Activated T-helper 1 cell treated with anti-CD3 and anti-CD28 coated beads, Interleukin-12 subunit alpha, Interleukin-12 subunit beta, Interleukin-2, Interleukin-4 antibody, amounts not matched to agents 30 ng/mL and 10 ng/mL and 1 ng/mL, durations not matched to agents 14 hours and 24 hours and 36 hours (primary cell): Measurements from ENCODE around the gene CEP164. TPM values are rescaled to one million over a fixed set of nuclear protein-coding genes. Genes with fewer than 3 reads are reported as not detected.

Experiments
- DNase-seq: peaks from one replicate; pipeline ENCODE4 v3.0.0; 2021; ENCODE audit warnings: low spot score
- H3K27ac Mint-ChIP-seq: one replicate; pipeline ENCODE4 v1.8.0; 2021; ENCODE audit warnings: mild to moderate bottlenecking, mixed read lengths
- H3K27me3 Mint-ChIP-seq: one replicate; pipeline ENCODE4 v1.8.0; 2022; ENCODE audit warnings: mild to moderate bottlenecking, moderate library complexity, mixed read lengths; ENCODE audit not compliant: insufficient read depth
- H3K36me3 Mint-ChIP-seq: one replicate; pipeline ENCODE4 v1.8.0; 2021; ENCODE audit warnings: low read depth, mixed read lengths
- H3K4me1 Mint-ChIP-seq: one replicate; pipeline ENCODE4 v1.8.0; 2021; ENCODE audit warnings: low read depth, mixed read lengths
- H3K4me3 Mint-ChIP-seq: one replicate; pipeline ENCODE4 v1.8.0; 2021; ENCODE audit warnings: mild to moderate bottlenecking, moderate library complexity, mixed read lengths
- H3K9me3 Mint-ChIP-seq: one replicate; pipeline ENCODE4 v1.8.0; 2021; ENCODE audit warnings: mixed read lengths
- intact Hi-C: fragments of 100-400 bp; cut with micrococcal nuclease; formaldehyde crosslinking; loops from one replicate; pipeline ENCODE4 v1.15.1; 2024
- total RNA-seq: library from RNA; stranded (reverse); gene quantifications from 2 replicates; pipeline ENCODE4 v1.2.3, GENCODE V29; 2022

Gene CEP164
- total RNA-seq, 1 donor from 2014 or later = 37.2 TPM

DNA sequence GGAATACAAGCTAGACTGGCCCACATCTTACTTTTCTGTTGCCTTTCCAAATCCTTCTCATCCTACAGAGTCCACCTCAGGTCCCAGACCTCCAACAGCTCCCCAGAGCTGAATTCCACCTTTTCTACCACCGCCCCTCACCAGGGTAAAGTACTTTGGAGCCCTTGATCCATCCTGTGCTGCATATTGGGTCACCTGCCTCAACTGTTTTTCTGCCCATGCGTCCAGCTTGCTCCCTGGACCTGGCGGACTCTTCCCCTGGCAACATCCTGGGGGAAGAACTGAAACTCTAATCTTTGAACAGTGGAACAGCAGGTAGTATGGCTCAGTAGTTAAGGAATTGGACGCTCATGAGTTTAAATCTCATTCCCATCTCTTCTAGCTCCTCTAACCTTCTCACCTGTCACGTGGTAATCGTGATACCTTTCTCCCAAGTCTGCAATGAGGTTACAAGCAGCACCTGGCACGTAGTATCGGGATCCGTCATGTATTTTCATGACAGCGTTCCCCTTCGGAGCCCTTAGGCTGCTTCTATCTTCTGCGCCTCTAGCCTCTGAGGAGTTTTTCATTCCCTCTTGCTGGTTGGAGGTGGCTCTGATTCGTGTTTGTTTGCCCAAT, 98.1 kb downstream of the CEP164 start:
- intact Hi-C loops = loop anchor here (1.0 to 10.0 kb wide), 5 partner anchors 53 to 629 kb away; no protein-coding TSS in a partner anchor
- Mint-ChIP-seq H3K9me3 (no peaks in the 10 kb centered on the region), H3K4me3 (no peak overlapping the region), H3K27ac (no peak overlapping the region), H3K27me3 (peaks cover 3% of the 10 kb centered on the region), H3K36me3 (no peaks in the 10 kb centered on the region), H3K4me1 (no peaks in the 10 kb centered on the region)
- no peak for DNase-seq

DNA sequence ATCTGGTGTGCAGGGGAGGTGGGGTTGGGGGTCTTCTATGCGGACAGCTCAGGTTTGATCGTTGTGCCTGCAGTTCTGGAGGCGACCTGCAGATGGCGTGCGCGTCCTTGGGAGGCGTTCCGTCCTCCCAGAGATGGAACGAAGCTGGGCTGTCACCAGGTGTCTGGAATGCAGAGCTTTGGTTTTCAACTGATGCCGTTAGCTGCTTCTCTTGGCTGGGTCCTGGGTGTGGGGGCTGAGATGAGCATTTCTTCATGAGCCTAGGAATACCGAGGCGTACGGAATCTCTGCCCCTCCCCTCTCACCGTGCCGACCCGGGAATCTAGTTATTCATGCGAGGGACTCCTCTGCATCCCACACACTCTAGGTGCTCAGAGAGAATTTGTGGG, 98.6 kb downstream of the CEP164 start:
- no peak overlapping the region for H3K4me3 Mint-ChIP-seq
- no peak overlapping the region for H3K27ac Mint-ChIP-seq
- peaks cover 3% of the 10 kb centered on the region for H3K27me3 Mint-ChIP-seq
- H3K9me3 Mint-ChIP-seq = no peaks in the 10 kb centered on the region
- DNase-seq = peak; percentile 44
- intact Hi-C loops = loop anchor here (1.0 to 10.0 kb wide), 5 partner anchors 53 to 629 kb away; no protein-coding TSS in a partner anchor
- no peaks in the 10 kb centered on the region for H3K36me3 Mint-ChIP-seq
- H3K4me1 Mint-ChIP-seq = no peaks in the 10 kb centered on the region

DNA sequence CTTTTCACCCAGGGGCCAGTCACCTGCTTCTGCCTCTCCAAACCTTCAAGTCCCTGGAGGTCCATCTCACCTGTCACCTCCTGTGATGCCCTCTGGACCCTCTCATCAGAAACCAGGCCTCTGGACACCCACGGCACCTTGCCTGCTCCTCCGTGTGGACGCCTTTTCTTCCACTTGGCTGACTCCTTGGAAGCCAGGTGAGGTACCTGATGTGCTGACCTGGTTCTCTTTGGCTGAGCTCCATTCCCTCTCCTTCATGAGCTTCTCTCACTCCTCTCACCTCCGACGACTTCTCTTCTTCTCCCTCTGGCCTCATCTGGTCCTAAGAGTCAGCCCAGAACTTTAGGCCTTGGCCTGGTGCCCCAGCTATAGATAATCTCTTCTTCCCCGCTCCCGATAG, 99.3 kb downstream of the CEP164 start:
- Mint-ChIP-seq H3K27me3 (peaks cover 3% of the 10 kb centered on the region), H3K4me3 (no peak overlapping the region), H3K9me3 (no peaks in the 10 kb centered on the region), H3K36me3 (no peaks in the 10 kb centered on the region), H3K27ac (no peak overlapping the region), H3K4me1 (no peaks in the 10 kb centered on the region)
- no peak for DNase-seq
- intact Hi-C loops = loop anchor here (1.0 to 10.0 kb wide), 5 partner anchors 52 to 628 kb away; no protein-coding TSS in a partner anchor

DNA sequence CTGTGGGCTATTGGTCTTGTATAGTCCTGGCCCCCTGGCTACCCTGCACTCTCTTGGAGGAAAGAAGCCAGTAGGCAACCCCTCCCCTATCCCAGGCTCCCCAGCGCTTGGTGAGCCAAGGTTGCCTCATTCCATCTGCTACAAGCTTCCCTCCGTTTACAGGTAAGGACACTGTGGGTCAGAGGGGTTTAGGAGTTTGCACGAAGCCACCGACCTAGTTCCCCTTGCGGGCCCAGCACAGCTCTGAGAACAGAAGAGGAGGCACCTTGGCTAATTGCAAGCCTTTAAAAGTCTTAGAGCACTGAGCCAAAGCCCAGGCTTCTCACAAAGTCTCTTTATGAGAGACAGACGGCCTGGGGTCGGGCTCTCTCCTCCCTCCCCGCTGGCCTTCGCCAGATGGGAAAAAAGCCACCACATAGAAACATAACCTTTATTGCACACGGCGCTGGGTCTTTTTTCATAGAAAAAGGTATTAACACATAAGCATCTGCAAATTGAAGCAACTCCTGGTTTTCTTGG, 99.8 kb downstream of the CEP164 start:
- intact Hi-C loops = loop anchor here (2.0 to 10.0 kb wide), 3 partner anchors 51 to 627 kb away; no protein-coding TSS in a partner anchor
- Mint-ChIP-seq H3K36me3 (no peaks in the 10 kb centered on the region), H3K4me1 (no peaks in the 10 kb centered on the region), H3K9me3 (no peaks in the 10 kb centered on the region), H3K27ac (no peak overlapping the region), H3K27me3 (peaks cover 3% of the 10 kb centered on the region), H3K4me3 (no peak overlapping the region)
- DNase-seq = no peak

- no peaks in the 10 kb centered on the region for H3K36me3 Mint-ChIP-seq
- H3K4me1 Mint-ChIP-seq = no peaks in the 10 kb centered on the region
- H3K4me3 Mint-ChIP-seq = no peak overlapping the region
- no peak overlapping the region for H3K27ac Mint-ChIP-seq
- H3K9me3 Mint-ChIP-seq = no peaks in the 10 kb centered on the region
- intact Hi-C loops = loop anchor here (10.0 kb wide), 1 partner anchor 626 kb away; no protein-coding TSS in a partner anchor
- peaks cover 3% of the 10 kb centered on the region for H3K27me3 Mint-ChIP-seq
- DNase-seq = no peak
These were observed 100.7 kb downstream of the CEP164 start for GRCh38 chr11:117428186-117428855.

- H3K27me3 Mint-ChIP-seq = peaks cover 3% of the 10 kb centered on the region
- intact Hi-C loops = loop anchor here (10.0 kb wide), 1 partner anchor 626 kb away; no protein-coding TSS in a partner anchor
- H3K4me1 Mint-ChIP-seq = no peaks in the 10 kb centered on the region
- no peaks in the 10 kb centered on the region for H3K9me3 Mint-ChIP-seq
- H3K4me3 Mint-ChIP-seq = no peak overlapping the region
- no peak overlapping the region for H3K27ac Mint-ChIP-seq
- H3K36me3 Mint-ChIP-seq = no peaks in the 10 kb centered on the region
- DNase-seq = no peak
These were observed 101.2 kb downstream of the CEP164 start for GRCh38 chr11:117428856-117429229.

- Mint-ChIP-seq H3K27ac (no peak overlapping the region), H3K4me1 (no peaks in the 10 kb centered on the region), H3K27me3 (peaks cover 3% of the 10 kb centered on the region), H3K36me3 (no peaks in the 10 kb centered on the region), H3K9me3 (no peaks in the 10 kb centered on the region), H3K4me3 (no peak overlapping the region)
- intact Hi-C loops = no loop called here
- no peak for DNase-seq
These were observed 102.8 kb downstream of the CEP164 start for GRCh38 chr11:117430293-117430955.

DNA sequence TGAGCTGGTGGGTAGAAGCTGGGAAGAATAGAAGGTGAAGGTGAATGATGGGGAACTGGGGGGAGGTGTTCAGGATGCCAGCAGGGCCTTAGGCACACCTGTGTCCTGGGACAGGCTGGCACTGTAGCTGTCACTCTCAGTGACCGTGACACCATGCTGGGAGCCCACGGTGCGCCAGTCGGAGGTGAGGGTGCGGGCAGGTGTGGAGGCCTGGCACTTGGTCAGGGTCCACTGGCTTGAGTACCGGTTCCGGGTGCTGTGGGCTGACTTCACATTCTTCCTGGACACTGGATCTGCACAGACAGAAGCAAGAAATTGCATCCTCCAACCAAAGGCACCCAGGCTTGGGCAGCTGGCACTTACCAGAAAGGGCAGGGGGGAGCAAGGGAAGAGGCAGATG, 103.8 kb downstream of the CEP164 start:
- no peak for DNase-seq
- H3K36me3 Mint-ChIP-seq = no peaks in the 10 kb centered on the region
- H3K4me3 Mint-ChIP-seq = no peak overlapping the region
- H3K4me1 Mint-ChIP-seq = no peaks in the 10 kb centered on the region
- intact Hi-C loops = no loop called here
- no peak overlapping the region for H3K27ac Mint-ChIP-seq
- H3K27me3 Mint-ChIP-seq = peaks cover 3% of the 10 kb centered on the region
- H3K9me3 Mint-ChIP-seq = no peaks in the 10 kb centered on the region

DNA sequence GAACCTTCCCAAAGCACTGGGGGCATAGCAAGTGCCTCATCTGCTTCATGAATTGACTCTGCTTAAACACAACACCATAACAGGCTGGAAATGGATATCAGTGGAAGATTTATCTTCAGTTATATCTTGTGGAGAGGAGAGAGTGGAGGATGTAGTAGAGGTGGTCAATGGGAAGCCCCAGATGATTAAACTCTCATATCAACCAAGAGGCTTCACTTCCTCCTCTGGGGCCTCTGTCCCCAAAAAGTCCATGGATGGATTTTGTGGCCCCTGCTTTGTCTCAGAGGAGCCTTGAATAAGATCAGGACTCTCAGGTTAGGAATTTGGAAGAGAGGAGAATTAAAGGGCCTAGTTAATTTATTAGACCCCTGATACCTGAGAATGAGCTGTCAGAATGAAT, 106.1 kb downstream of the CEP164 start:
- H3K27me3 Mint-ChIP-seq = no peaks in the 10 kb centered on the region
- H3K4me1 Mint-ChIP-seq = no peaks in the 10 kb centered on the region
- no peak overlapping the region for H3K4me3 Mint-ChIP-seq
- no peaks in the 10 kb centered on the region for H3K36me3 Mint-ChIP-seq
- DNase-seq = no peak
- no peak overlapping the region for H3K27ac Mint-ChIP-seq
- H3K9me3 Mint-ChIP-seq = no peaks in the 10 kb centered on the region
- intact Hi-C loops = no loop called here

- no peak overlapping the region for H3K4me3 Mint-ChIP-seq
- no peaks in the 10 kb centered on the region for H3K36me3 Mint-ChIP-seq
- H3K4me1 Mint-ChIP-seq = no peaks in the 10 kb centered on the region
- no peaks in the 10 kb centered on the region for H3K9me3 Mint-ChIP-seq
- DNase-seq = no peak
- H3K27me3 Mint-ChIP-seq = no peaks in the 10 kb centered on the region
- no peak overlapping the region for H3K27ac Mint-ChIP-seq
- intact Hi-C loops = no loop called here
These were observed 106.8 kb downstream of the CEP164 start for GRCh38 chr11:117434481-117434880.

- Mint-ChIP-seq H3K4me1 (no peaks in the 10 kb centered on the region), H3K27me3 (no peaks in the 10 kb centered on the region), H3K4me3 (no peak overlapping the region), H3K27ac (no peak overlapping the region), H3K9me3 (no peaks in the 10 kb centered on the region), H3K36me3 (no peaks in the 10 kb centered on the region)
- intact Hi-C loops = no loop called here
- DNase-seq = no peak
These were observed 107.7 kb downstream of the CEP164 start for GRCh38 chr11:117435326-117435725.

DNA sequence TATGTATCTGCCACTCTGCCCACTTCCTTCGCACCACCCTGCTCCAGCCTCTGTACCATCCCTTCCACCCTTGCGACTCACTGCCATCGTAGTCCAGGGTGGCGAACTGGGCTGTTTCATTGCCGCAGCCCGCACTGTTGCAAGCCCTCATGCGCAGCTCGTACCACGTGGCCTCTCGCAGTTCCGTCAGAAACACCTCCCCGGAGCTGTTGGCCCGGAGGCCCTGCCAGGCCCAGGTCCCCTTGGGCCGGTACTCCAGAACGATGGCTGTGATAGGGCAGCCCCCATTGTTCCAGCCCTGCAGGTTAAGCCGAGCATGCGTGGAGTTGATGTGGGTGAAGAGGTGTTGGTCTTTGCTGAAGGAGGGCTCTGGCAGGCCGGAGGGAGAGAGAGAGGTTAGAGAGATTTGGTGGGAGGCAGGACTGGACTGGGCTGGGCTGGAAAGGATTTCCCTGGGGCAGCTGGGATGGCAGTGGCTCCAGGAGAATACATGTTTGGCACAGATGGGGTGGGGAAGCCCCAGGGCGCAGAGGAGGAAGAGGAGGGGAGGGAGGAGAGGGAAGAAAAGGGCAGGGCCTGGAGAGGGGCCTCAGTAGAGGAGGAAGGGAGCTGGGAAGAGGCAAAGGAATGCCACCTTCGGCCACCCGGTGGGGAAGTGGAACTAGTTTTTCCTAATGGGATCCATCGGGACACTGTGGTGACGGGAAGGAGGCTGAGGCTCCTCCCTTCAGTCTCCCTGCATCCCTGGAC, 109.6 kb downstream of the CEP164 start:
- intact Hi-C loops = no loop called here
- Mint-ChIP-seq H3K36me3 (no peaks in the 10 kb centered on the region), H3K9me3 (no peaks in the 10 kb centered on the region), H3K27ac (no peak overlapping the region), H3K4me1 (no peaks in the 10 kb centered on the region), H3K4me3 (no peak overlapping the region), H3K27me3 (no peaks in the 10 kb centered on the region)
- no peak for DNase-seq
